Measurements from ENCODE around the gene KNSTRN.

- peak in 1 of 5 experiments; percentile 13 for TF ChIP-seq CTCF (IDR thresholded peaks at IDR 0.05 in 4 of 5, conservative IDR thresholded peaks at IDR 0.05 in 1 of 5)
- peak; percentile 46 to 47 for TF ChIP-seq POLR2A (IDR thresholded peaks at IDR 0.05)
Measured at GRCh38 chr15:40440743-40441564, 58.4 kb downstream of the KNSTRN start, which contains the start of gene BAHD1.
